ENCODE results near the gene MEIOB.
"Not testable (repeated sequence)": the region's sequence is repeated elsewhere in the genome, so short reads cannot be mapped to it uniquely, and the experiment has no call there.

- not testable (repeated sequence) for TF ChIP-seq POLR2A, CTCF, POLR2AphosphoS5, EP300 (IDR thresholded peaks at IDR 0.05)
Observed at GRCh38 chr16:1881172-1881571, 9.2 kb upstream of the MEIOB start.

Data from stomach (tissue), 4 donors.